Gastrocnemius medialis (tissue), 4 donors: ENCODE results near the gene CCDC102B.

Experiments
- CTCF ChIP-seq, 5 experiments: fragments of 450-650 bp in 3 of 5; fragments of 200-600 bp in 2 of 5; sonication (generic) in 2 of 5; IDR thresholded peaks in 4 of 5; conservative IDR thresholded peaks in 1 of 5; 1 replicate in 4 of 5; 2 replicates in 1 of 5; pipeline ENCODE4 v1.5.1; 2016 to 2019; ENCODE audit warnings: antibody characterized with exemption in 5 of 5, mild to moderate bottlenecking in 3 of 5, moderate library complexity in 3 of 5
- POLR2A ChIP-seq, 2 donors: fragments of 450-650 bp; IDR thresholded peaks; one replicate each; pipeline ENCODE4 v1.6.1; 2017; ENCODE audit warnings: antibody characterized with exemption in 2 of 2, mild to moderate bottlenecking in 2 of 2, moderate library complexity in 2 of 2

- TF ChIP-seq CTCF (IDR thresholded peaks at IDR 0.05 in 4 of 5, conservative IDR thresholded peaks at IDR 0.05 in 1 of 5) (no peak), POLR2A (IDR thresholded peaks at IDR 0.05) (no peak)
Measured at GRCh38 chr18:68979737-68980136, 181.9 kb downstream of the CCDC102B start.
